Stimulated activated CD4-positive, alpha-beta T cell treated with anti-CD3 and anti-CD28 coated beads, TNF-alpha, amount 100 ng/mL, for 1 hour (primary cell): ENCODE data around the gene VILL.
"Not testable (repeated sequence)": the region's sequence is repeated elsewhere in the genome, so short reads cannot be mapped to it uniquely, and the experiment has no call there.

Experiments used
- DNase-seq, 3 donors: peaks; one replicate each; pipeline ENCODE4 v3.0.0-alpha.2; 2020; ENCODE audit warnings: low read depth in 3 of 3, low spot score in 1 of 3

The VILL gene

DNA sequence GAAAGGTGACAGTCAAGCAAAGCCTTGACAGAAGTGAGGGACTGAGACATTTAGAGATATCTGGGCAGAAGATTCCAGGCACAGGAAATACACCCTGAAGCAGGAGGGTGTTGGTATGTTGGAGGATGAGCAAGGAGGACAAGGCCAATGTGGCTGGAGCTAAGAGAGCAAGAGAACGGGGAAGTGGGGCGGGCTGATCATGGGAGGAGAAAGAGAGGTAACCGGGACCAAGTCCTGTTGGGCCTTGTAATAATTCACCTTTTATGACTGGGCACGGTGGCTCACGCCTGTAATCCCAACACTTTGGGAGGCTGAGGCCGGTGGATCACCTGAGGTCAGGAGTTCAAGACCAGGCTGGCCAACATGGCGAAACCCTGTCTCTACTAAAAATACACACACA lies 43.0 kb downstream of the VILL start:
- not testable (repeated sequence) for DNase-seq

DNA sequence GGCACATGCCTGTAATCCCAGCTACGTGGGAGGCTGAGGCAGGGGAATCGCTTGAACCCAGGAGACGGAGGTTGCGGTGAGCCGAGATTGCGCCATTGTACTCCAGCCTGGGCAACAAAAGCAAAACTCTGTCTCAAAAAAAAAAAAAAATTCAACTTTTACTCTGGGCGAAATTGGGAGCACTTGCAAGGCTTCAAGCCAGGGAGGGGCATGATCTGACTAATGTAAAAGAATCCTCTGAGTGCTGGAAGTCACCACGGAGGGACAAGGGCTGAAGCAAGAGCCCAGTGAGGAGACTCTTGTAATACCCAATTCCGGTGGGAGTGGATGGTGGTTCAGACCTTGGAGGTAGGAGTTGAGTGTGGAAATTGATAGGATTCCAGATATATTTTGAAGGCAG lies 43.7 kb downstream of the VILL start:
- DNase-seq = not testable (repeated sequence)

DNA sequence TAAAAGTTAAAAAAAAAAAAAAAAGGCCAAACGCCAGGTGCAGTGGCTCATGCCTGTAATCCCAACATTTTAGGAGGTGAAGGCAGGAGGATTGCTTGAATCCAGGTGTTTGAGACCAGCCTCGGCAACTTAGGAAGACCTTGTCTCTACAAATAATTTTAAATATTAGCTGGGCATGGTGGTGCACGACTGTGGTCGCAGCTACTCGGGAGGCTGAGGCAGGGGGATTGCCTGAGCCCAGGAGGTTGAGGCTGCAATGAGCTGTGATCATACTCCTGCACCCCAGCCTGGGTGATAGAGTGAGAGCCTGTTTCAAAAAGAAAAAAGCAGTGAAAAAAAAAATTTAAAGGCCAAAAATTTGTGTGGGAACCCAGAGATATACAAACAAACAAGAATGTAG lies 45.7 kb downstream of the VILL start:
- DNase-seq = no peak

DNA sequence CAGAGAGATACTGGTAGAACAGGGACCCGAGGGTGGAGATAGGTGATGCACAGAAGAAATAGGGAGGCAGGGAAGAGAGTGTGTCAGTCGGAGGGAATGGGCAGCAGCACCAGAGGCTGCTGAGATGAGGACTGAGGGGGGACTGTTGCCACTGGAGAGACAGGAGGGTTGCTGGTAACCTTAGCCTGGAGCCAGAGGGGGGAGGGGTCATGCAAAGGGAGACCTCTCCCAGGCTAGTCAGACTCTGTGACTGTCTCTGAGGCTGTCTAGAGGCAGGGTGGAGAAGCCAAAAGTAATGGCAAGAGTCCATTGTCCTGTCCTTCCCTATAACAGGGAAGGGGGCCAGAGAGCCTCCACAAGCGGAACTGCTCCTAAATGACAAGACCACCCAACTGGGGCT lies 46.3 kb downstream of the VILL start:
- DNase-seq = no peak

DNA sequence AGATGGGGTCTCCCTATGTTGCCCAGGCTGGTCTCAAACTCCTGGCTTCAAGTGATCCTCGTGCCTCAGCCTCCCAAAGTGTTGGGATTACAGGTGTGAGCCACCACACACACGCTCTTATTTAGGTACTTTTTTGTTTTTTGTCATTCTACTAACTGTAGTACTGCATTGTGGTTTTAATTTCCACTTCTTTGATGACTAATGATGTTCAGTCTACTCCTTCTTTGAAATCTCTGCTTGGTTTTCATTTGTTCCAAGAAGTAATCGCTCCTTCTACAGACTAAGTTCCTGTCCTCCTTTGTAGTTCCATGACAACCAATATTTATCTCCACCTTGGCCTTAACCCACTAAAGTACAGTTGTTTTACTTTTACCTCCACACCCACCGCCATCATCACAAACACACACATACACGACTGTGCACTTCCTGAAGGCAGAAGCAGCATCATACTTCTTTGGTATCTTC lies 47.9 kb downstream of the VILL start:
- no peak for DNase-seq

DNA sequence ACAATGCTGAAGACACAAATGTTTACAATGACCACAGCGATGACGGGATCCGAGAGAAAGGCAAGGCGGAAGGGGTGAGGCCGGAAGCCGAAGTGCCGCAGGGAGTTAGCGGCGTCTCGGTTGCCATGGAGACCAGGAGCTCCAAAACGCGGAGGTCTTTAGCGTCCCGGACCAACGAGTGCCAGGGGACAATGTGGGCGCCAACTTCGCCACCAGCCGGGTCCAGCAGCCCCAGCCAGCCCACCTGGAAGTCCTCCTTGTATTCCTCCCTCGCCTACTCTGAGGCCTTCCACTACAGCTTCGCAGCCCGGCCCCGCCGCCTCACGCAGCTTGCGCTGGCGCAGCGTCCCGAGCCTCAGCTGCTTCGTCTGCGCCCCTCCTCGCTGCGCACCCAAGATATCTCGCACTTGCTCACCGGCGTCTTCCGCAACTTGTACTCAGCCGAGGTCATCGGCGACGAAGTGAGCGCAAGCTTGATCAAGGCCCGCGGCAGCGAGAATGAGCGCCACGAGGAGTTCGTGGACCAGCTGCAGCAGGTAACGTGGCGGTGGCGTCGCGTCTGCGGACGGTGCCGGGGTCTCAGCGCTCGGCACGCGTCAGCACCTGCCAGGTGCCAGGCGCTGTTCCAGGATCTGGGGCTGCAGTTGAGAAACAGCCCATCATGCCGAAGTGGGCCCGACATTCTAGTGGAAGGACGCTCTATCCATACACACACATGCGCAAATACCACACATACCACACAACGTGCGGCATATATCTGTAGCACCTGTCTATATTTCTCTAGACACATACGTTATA lies 48.7 kb downstream of the VILL start, which contains the start of gene DLEC1:
DLEC1 (plus strand) TSS at position 108 of the 798 bp plus-strand sequence; CDS start at position 126, 18 bp downstream.
- peak; percentile 46 to 66 (median 55) for DNase-seq

DNA sequence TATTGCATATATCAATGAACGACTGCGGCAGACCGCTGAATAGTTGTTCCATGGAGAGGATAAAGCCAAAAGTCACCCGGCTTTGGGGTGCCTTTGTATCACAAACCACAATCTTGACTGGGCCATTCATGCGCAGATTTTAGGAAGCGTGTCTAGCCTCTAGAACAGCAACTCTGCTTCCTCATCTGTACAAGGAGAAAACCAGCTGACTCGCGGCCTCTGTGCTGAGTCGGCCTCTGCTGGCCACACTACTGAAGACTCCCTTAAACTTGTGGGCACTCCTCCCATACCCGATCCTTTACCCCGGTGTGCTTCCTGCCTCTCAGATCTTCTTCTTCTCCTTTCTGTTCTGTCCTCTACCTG lies 49.3 kb downstream of the VILL start:
- no peak for DNase-seq

DNA sequence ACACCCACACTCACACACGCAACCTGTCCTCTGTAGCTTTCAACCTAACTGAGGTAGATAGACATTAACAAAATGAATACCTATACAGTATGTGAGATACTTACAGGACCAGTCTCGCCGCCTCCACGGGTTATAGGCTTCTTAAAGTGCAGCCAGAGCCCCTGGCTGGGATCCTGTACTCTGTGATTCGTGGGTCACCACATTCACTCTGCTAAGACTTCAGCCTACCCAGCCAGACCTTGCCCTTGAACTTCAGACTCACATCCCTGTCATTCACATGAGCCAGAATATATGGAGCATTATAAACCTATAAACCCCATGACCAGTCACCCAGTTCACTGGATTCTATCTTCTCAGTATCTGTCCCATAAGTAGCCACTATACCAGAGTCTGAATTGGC lies 49.8 kb downstream of the VILL start:
- no peak for DNase-seq

DNA sequence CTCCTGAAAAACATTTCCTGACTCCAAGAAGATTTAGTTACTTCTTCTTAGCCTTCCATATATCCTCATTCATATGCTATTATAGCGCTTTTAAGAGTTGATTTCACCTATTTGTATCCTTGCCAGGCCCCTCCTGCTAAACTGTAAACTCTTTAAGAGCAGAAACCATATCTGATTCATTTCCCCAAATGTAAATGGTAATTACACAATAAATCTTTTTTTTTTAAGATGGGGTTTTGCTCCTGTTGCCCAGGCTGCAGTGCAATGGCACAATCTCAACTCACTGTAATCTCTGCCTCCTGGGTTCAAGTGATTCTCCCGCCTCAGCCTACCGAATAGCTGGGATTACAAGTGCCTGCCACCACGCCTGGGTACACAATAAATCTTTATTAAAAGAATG lies 52.9 kb downstream of the VILL start:
- DNase-seq = no peak

DNA sequence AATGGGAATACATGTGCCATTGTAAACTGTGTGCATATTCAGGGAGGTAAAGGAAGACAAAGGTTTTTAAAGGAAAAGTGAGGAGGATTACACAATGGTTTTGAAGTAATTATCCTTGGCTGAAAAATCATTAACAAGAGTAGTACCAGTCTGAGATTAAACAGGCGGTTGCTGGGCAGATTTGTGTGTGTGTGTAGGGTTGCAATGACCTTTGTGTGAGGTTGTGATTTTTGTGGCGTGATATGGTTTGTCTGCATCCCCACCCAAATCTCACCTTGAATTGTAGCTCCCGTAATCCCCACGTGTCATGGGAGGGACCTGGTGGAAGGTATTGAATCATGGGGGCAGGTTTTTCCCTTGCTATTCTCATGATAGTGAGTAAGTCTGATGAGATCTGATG lies 55.4 kb downstream of the VILL start:
- DNase-seq = no peak

DNA sequence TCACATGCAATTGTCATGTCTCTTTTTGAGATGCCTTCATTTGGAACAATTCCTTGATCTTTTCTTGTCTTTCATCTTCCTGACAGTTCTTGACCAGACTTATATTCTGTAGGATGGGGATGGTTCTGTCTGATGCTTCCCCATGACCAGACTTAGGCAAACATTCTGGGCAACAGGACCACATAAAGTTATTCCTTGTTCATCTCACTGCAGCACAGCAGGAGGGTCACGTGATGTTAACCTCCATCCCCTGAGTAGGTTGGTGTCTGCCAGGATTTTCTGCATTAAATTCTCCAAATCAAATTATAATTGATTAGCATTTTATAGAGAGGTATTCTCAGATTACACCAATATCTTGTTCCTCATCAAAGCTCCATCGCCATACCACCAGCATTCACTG lies 56.2 kb downstream of the VILL start:
- no peak for DNase-seq

DNA sequence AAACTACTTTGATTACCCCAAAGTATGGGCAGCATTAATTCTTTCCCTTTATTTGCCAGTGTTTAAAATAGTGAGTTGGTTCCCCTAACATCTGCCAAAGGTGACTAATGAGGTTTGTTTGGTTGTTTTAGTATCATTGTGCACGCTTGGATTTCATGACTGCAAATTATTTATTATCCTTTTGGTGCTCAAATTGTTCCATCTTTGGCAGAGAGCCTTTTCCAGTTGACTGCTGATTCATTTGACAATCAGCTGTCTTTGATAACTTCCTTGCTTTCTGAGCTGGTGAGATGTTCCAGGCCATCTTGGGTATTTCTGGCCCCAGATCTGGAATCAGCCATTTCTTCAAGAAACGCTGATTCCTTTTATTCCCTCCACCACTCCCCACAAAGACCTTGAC lies 57.3 kb downstream of the VILL start:
- no peak for DNase-seq

DNA sequence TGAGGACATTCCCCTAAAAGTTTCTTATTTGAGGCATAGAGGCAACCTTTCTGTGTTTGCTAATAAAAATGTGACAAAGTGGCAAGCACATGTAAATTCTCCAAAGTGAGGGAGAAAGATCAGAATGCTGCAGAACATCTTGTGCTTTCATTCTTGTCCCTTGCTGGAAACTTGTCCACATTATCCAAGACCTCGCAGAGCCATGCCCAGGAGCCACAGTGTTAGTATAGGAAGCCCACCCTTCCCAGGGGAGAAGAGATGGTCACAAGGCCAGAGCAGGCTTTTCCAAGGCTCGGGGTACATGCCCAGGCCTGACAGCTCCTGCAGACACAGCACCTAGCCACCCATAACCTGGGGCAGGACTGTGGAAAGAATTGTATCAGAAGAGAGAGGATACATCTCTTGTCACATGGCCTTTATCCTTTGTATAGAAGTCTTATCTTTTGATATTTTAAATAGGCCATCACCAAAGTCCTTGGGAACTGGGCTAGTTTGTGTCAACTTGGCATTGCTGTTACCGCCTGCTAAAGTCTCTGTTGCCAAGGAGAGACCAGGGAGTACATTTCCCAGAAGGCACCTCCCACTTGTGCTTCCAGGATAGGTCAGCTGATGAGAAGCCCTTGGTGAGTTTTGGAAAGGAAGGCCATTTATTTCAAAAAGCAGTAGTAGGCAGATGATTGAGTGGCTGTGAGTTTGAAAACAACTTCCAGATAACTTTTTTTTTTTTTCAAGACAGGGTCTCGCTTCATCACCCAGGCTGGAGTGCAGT lies 59.0 kb downstream of the VILL start:
- no peak for DNase-seq

DNA sequence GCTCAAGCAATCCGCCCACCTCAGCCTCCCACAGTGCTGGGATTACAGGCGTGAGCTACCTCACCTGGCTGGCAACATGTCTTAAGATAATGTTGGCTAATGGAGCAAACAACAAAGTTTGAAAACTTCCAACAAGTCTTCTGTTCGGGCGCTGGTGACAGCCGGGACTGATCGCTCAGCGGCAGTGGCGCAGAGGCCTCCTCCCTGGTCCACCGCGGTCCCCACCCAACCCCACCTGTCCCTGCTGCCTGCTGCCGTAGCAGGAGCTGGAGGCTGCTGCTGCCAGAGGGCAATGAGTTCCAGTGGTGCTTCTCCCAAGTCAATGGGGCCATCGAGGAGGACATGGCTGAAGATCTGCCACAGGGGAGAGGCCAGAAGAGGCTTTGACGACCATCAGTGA lies 60.5 kb downstream of the VILL start:
- DNase-seq = no peak

DNA sequence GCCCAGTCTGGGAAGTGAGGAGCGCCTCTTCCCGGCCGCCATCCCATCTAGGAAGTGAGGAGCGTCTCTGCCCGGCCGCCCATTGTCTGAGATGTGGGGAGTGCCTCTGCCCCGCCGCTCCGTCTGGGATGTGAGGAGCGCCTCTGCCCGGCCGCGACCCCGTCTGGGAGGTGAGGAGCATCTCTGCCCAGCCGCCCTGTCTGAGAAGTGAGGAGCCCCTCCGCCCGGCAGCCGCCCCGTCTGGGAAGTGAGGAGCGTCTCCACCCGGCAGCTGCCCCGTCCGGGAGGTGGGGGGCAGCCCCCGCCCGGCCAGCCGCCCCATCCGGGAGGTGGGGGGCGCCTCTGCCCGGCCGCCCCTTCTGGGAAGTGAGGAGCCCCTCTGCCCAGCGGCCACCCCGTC lies 62.7 kb downstream of the VILL start:
- not testable (repeated sequence) for DNase-seq

DNA sequence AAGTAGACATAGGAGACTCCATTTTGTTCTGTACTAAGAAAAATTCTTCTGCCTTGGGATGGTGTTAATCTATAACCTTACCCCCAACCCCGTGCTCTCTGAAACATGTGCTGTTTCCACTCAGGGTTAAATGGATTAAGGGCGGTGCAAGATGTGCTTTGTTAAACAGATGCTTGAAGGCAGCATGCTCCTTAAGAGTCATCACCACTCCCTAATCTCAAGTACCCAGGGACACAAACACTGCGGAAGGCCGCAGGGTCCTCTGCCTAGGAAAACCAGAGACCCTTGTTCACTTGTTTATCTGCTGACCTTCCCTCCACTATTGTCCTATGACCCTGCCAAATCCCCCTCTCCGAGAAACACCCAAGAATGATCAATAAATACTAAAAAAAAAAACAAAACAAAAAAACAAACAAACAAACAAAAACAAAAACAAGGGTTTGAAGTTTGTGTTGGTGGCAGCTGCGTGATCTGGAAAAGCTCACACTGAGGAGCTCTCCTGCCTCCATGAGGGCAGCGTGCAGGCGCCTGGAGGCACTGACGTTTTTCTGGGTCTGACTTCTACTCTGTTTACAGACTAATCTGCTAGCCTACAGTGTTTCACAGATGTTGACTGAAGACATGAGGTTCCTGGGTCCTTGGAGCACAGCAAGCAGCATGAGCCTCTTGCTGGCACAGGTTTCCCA lies 63.4 kb downstream of the VILL start:
- DNase-seq = not testable (repeated sequence)

DNA sequence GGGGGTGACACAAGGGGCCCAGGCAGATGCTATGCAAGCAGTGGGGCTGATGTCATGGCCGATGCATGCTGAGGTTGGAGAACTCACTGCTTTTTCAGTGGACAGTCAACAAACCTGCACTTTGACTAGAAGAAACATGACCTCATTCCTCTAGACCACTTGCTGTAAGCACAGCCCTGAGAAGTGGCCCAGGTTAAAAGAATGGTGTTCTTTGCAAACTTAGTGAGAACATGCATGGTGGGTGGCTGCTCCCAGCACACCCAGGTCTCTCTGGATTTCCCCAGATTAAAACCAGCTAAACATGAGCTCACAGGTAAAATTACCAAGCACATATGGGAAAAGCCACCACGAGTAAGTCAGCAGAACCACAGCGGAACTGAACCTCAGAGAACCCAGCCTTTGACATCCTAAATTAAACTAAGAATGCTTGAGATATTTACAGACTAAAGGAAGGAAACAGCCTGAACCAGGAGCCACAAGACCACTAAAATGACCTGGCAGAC lies 64.0 kb downstream of the VILL start:
- no peak for DNase-seq
